GM12878 (cell line): ENCODE results near the gene KBTBD7. TPM values are rescaled to one million over a fixed set of nuclear protein-coding genes. Genes with fewer than 3 reads are reported as not detected.

Experiments used
- ATAC-seq: fragments of 200-7000 bp; cut with Tn5 transposase; 3 replicates; pipeline ENCODE4 v1.9.1; 2020; ENCODE audit warnings: mild to moderate bottlenecking, moderate library complexity
- BruUV-seq: library from RNA; stranded (reverse); fragments of 400-500 nt; replicated peaks from 2 replicates; lab custom pipeline; 2021; lab: Mats Ljungman, UMichigan
- CTCF ChIA-PET: fragments of 300-600 bp; sonication (Branson Sonifier 250); formaldehyde crosslinking; extraction: SDS; loops from one replicate; lab custom pipeline; 2021; ENCODE audit warnings: inconsistent platforms; lab: Yijun Ruan, JAX
- POLR2A ChIA-PET: fragments of 350-600 bp; formaldehyde crosslinking; extraction: SDS; loops from one replicate; lab custom pipeline; 2021; ENCODE audit warnings: inconsistent platforms; lab: Charles Lee
- RAD21 ChIA-PET: fragments of 300-600 bp; sonication (Branson Sonifier 250); formaldehyde crosslinking; loops from one replicate; lab custom pipeline; 2023; ENCODE audit warnings: antibody characterized with exemption; ENCODE audit not compliant: unreplicated experiment; lab: Charles Lee
- SMC1A ChIA-PET: fragments of 300-600 bp; sonication (Branson Sonifier 250); formaldehyde crosslinking; loops from one replicate; lab custom pipeline; 2023; ENCODE audit not compliant: unreplicated experiment, uncharacterized antibody; lab: Charles Lee
- DNase-seq: peaks from one replicate; pipeline ENCODE4 v3.0.0-alpha.2; 2011; ENCODE audit warnings: low read depth, low spot score
- FAIRE-seq: peaks from 3 replicates; lab custom pipeline; 2011; peaks lifted over from hg19 to GRCh38; lab: Jason Lieb, UNC
- H2AFZ ChIP-seq: 2 replicates; pipeline ENCODE4 v1.6.0; 2011; ENCODE audit warnings: low read depth, low read length, control low read depth; ENCODE audit not compliant: control insufficient read depth
- H3K27ac ChIP-seq: 2 replicates; pipeline ENCODE4 v1.5.1; 2011; ENCODE audit warnings: control low read depth; ENCODE audit not compliant: control insufficient read depth, insufficient read depth
- H3K27me3 ChIP-seq, 2 experiments: replicated peaks in 1 of 2; 2 replicates each; pipeline versions ENCODE4 v1.6.0 to v1.6.1; 2011; ENCODE audit warnings: low read length in 1 of 2; ENCODE audit not compliant: control insufficient read depth in 2 of 2, insufficient read depth in 2 of 2
- H3K36me3 ChIP-seq, 2 experiments: 2 replicates each; pipeline ENCODE4 v1.5.1; 2011; ENCODE audit warnings: low read length in 1 of 2; ENCODE audit not compliant: control insufficient read depth in 2 of 2, insufficient read depth in 2 of 2
- H3K4me1 ChIP-seq: 2 replicates; pipeline ENCODE4 v1.6.1; 2011; ENCODE audit warnings: mild to moderate bottlenecking, low read length, moderate library complexity, mixed read lengths; ENCODE audit not compliant: control insufficient read depth, insufficient read depth
- H3K4me2 ChIP-seq: 2 replicates; pipeline ENCODE4 v1.6.0; 2011; ENCODE audit warnings: control low read depth; ENCODE audit not compliant: control insufficient read depth, insufficient read depth
- H3K4me3 ChIP-seq: fragments of 200-600 bp; sonication (generic); 2 replicates; pipeline ENCODE4 v1.5.1; 2016
- H3K79me2 ChIP-seq: 2 replicates; pipeline ENCODE4 v1.6.0; 2011; ENCODE audit warnings: low read length; ENCODE audit not compliant: control insufficient read depth, insufficient read depth
- H3K9ac ChIP-seq: 2 replicates; pipeline ENCODE4 v1.8.0; 2011; ENCODE audit warnings: low read length, control low read depth, mixed read lengths; ENCODE audit not compliant: control insufficient read depth, insufficient read depth
- H3K9me3 ChIP-seq: replicated peaks from 3 replicates; pipeline ENCODE4 v1.5.1; 2011; ENCODE audit warnings: mild to moderate bottlenecking, low read length; ENCODE audit not compliant: control insufficient read depth, insufficient read depth
- H4K20me1 ChIP-seq: 2 replicates; pipeline ENCODE4 v1.6.0; 2011; ENCODE audit not compliant: control insufficient read depth, insufficient read depth
- CTCF ChIP-seq, 3 experiments: IDR thresholded peaks in 2 of 3; conservative IDR thresholded peaks in 1 of 3; 2 replicates each; pipeline ENCODE4 v1.5.1; 2011; ENCODE audit warnings: low read depth in 3 of 3, low read length in 3 of 3, mild to moderate bottlenecking in 3 of 3, control low read depth in 2 of 3, moderate library complexity in 2 of 3, inconsistent platforms in 1 of 3, mixed read lengths in 1 of 3; ENCODE audit not compliant: control insufficient read depth in 2 of 3, insufficient read depth in 1 of 3; ENCODE audit errors: extremely low read depth in 1 of 3
- MEF2B ChIP-seq: fragments of 450-650 bp; IDR thresholded peaks from 2 replicates; pipeline ENCODE4 v1.6.1; 2018; ENCODE audit warnings: mild to moderate bottlenecking, moderate library complexity; ENCODE audit not compliant: partially characterized antibody, poor library complexity, severe bottlenecking
- RAD21 ChIP-seq: IDR thresholded peaks from 2 replicates; pipeline ENCODE4 v1.6.1; 2011; ENCODE audit warnings: mild to moderate bottlenecking, low read depth, low read length, moderate library complexity; ENCODE audit not compliant: insufficient read depth
- RB1 ChIP-seq: fragments of 450-650 bp; formaldehyde crosslinking; IDR thresholded peaks from 2 replicates; pipeline ENCODE4 v1.6.1; 2017; ENCODE audit warnings: mild to moderate bottlenecking, borderline replicate concordance
- RFX5 ChIP-seq: IDR thresholded peaks from 2 replicates; pipeline ENCODE4 v1.6.1; 2011; ENCODE audit warnings: low read depth, low read length, improper control_type of control experiment
- RUNX3 ChIP-seq: IDR thresholded peaks from 2 replicates; pipeline ENCODE4 v1.6.1; 2012; ENCODE audit warnings: low read length, inconsistent platforms
- SMC3 ChIP-seq: IDR thresholded peaks from 2 replicates; pipeline ENCODE4 v1.6.1; 2011; ENCODE audit warnings: low read length, improper control_type of control experiment, borderline replicate concordance
- STAT1 ChIP-seq: fragments of 450-650 bp; conservative IDR thresholded peaks from 2 replicates; pipeline ENCODE4 v1.6.1; 2014; ENCODE audit warnings: antibody characterized with exemption, mild to moderate bottlenecking
- SUPT20H ChIP-seq: IDR thresholded peaks from 2 replicates; pipeline ENCODE4 v1.6.1; 2011; ENCODE audit warnings: low read depth, mild to moderate bottlenecking, low read length, moderate library complexity, borderline replicate concordance; ENCODE audit not compliant: control insufficient read depth
- USF1 ChIP-seq: IDR thresholded peaks from 2 replicates; pipeline ENCODE4 v1.6.1; 2011; ENCODE audit warnings: borderline replicate concordance, low read depth, mild to moderate bottlenecking, moderate library complexity, mixed read lengths, low read length; ENCODE audit not compliant: insufficient read depth; ENCODE audit errors: extremely low read length
- YY1 ChIP-seq: IDR thresholded peaks from 2 replicates; pipeline ENCODE4 v1.6.1; 2011; ENCODE audit warnings: low read depth, mild to moderate bottlenecking, low read length
- WGBS: methylation state at CpG from one replicate; pipeline ENCODE4 v1.1.6; 2016; ENCODE audit warnings: low lambda C conversion rate; ENCODE audit not compliant: insufficient replicate concordance, insufficient coverage; ENCODE audit errors: missing lambda C conversion rate; 5-methylcytosine and 5-hydroxymethylcytosine counted together
- in situ Hi-C: fragments of 300-500 bp; cut with MboI; formaldehyde crosslinking; loops from 9 replicates; pipeline ENCODE4 v1.14.3; 2018; ENCODE audit warnings: mixed read lengths
- intact Hi-C: fragments of 100-400 bp; cut with micrococcal nuclease; formaldehyde crosslinking; loops from one replicate; pipeline ENCODE4 v1.14.2; 2022; ENCODE audit not compliant: unreplicated experiment
- polyA plus RNA-seq, 11 experiments: library from polyadenylated mRNA; depleted of rRNA in 4 of 11; unstranded in 6 of 11; stranded (reverse) in 5 of 11; fragments of >200 nt; fragmentation: Nextera tagmentation in 4 of 11; fragmentation: Illumina TruSeq in 1 of 11; extraction: Ambion mirVana in 4 of 11; extraction: Trizol in 1 of 11; gene quantifications; 1 replicate in 1 of 11; 2 replicates in 10 of 11; pipeline versions ENCODE4 v1.2.1 to v1.2.3, GENCODE V29; 2011 to 2016; ENCODE audit warnings: inconsistent platforms in 2 of 11, missing spikeins in 2 of 11, low read depth in 1 of 11
- total RNA-seq, 4 experiments: library from RNA; depleted of rRNA in 3 of 4; stranded (reverse); fragments of >200 nt in 3 of 4; fragmentation: Illumina TruSeq in 1 of 4; extraction: Trizol in 1 of 4; gene quantifications; 2 replicates each; pipeline versions ENCODE4 v1.2.1 to v1.2.3, GENCODE V29; 2013 to 2021

KBTBD7 gene
- total and polyA plus RNA-seq, 10 of the 15 experiments (the other 5 are each of a cell fraction or from before 2014, with no cell fraction given) = 1.8 to 6.0 (median 4.3) TPM

GRCh38 chr13:41224113-41225110 lies 30.0 kb upstream of the KBTBD7 start (continued):
- no peak for TF ChIP-seq MEF2B
- no peak for TF ChIP-seq STAT1
- TF ChIP-seq RFX5 = no peak
- TF ChIP-seq, all 136 proteins: peak for 0

- peak; percentile 34 for DNase-seq
- no TSS peak for BruUV-seq
- Histone ChIP-seq H2AFZ (no peak overlapping the region), H3K9me3 (no peaks in the 10 kb centered on the region), H3K27ac (no peak overlapping the region), H3K4me2 (no peak overlapping the region), H3K36me3 (peaks cover 0 to 13% of the 10 kb centered on the region in 2 experiments), H3K27me3 (no peaks in the 10 kb centered on the region), H3K9ac (no peak overlapping the region), H3K4me1 (no peaks in the 10 kb centered on the region), H3K4me3 (no peak overlapping the region), H3K79me2 (no peaks in the 10 kb centered on the region), H4K20me1 (no peaks in the 10 kb centered on the region)
- SMC1A ChIA-PET = interaction anchor here (0.7 to 1.6 kb wide), 11 partner anchors 9 to 540 kb away, joined by 3 to 10 read pairs (median 4); no protein-coding TSS in a partner anchor
- RAD21 ChIA-PET = interaction anchor here (0.9 to 1.6 kb wide), 6 partner anchors 10 to 169 kb away, joined by 3 to 7 read pairs (median 5); no protein-coding TSS in a partner anchor
- CTCF ChIA-PET = interaction anchor here (0.7 to 4.8 kb wide), 19 partner anchors 8 to 445 kb away, joined by 3 to 45 read pairs (median 4); no protein-coding TSS in a partner anchor
- POLR2A ChIA-PET = no interaction called here
- 35% methylated on average over 6 of the region's 6 CpGs for WGBS
- in situ Hi-C loops (loop anchor here (5.0 kb wide), 1 partner anchor 150 kb away; no protein-coding TSS in a partner anchor), intact Hi-C loops (loop anchor here (1.0 kb wide), 2 partner anchors 147 to 168 kb away; no protein-coding TSS in a partner anchor)
- peak; percentile 99 for ATAC-seq
- FAIRE-seq = peak; percentile 82
- TF ChIP-seq SMC3 (peak; percentile 94), YY1 (peak; percentile 20; the same call in 1 of the 2 replicates), RUNX3 (peak; percentile 63), USF1 (no peak), RAD21 (peak; percentile 82), RB1 (no peak), SUPT20H (no peak), CTCF (IDR thresholded peaks at IDR 0.05 in 2 of 3, conservative IDR thresholded peaks at IDR 0.05 in 1 of 3; ENCODE audit: control insufficient read depth in 2 of 3, extremely low read depth in 1 of 3, insufficient read depth in 1 of 3, low read depth in 3 of 3, low read length in 3 of 3) (peak; percentile 77 to 86 (median 77))
Measured at GRCh38 chr13:41222259-41222852, 28.0 kb upstream of the KBTBD7 start.
